HCT116 (cell line): ENCODE measurements around the gene DMD. TPM values are rescaled to one million over a fixed set of nuclear protein-coding genes. Genes with fewer than 3 reads are reported as not detected.

ENCODE experiments used
- ATAC-seq: fragments of 200-7000 bp; cut with Tn5 transposase; 2 replicates; pipeline ENCODE4 v1.9.1; 2020; ENCODE audit warnings: mild to moderate bottlenecking, moderate library complexity
- BruUV-seq: library from RNA; stranded (reverse); fragments of 400-500 nt; replicated peaks from 2 replicates; lab custom pipeline; 2021; lab: Mats Ljungman, UMichigan
- CTCF ChIA-PET: fragments of 300-600 bp; sonication (Branson Sonifier 250); formaldehyde crosslinking; loops from one replicate; lab custom pipeline; 2021; ENCODE audit warnings: antibody characterized with exemption; lab: Charles Lee
- POLR2A ChIA-PET: fragments of 300-600, 350-600 bp; sonication (Branson Sonifier 250); formaldehyde crosslinking; loops from one replicate; lab custom pipeline; 2021; ENCODE audit warnings: antibody characterized with exemption; lab: Charles Lee
- RAD21 ChIA-PET, 2 experiments: fragments of 300-600 bp; sonication (Branson Sonifier 250); formaldehyde crosslinking; loops; one replicate each; lab custom pipeline; 2023; ENCODE audit warnings: low total read pairs in 2 of 2; ENCODE audit not compliant: uncharacterized antibody in 2 of 2, unreplicated experiment in 2 of 2, low non-redundant PET in 1 of 2; lab: Charles Lee
- DNase-seq: peaks from one replicate; pipeline ENCODE4 v3.0.0-alpha.2; 2010; ENCODE audit warnings: low read depth, low spot score
- H2AFZ ChIP-seq: fragments of 200-600 bp; shearing (Covaris generic), sonication (generic); 2 replicates; pipeline ENCODE4 v1.6.1; 2017; ENCODE audit warnings: low read depth, mixed run types, mixed read lengths, antibody characterized with exemption, low read length; ENCODE audit not compliant: poor library complexity, severe bottlenecking
- H3K27ac ChIP-seq: 2 replicates; pipeline ENCODE4 v1.5.1; 2012; ENCODE audit warnings: low read depth, low read length
- H3K27me3 ChIP-seq: fragments of 200-600 bp; sonication (generic); 2 replicates; pipeline ENCODE4 v1.6.1; 2016; ENCODE audit warnings: mixed run types, low read length, mixed read lengths; ENCODE audit not compliant: insufficient read depth
- H3K36me3 ChIP-seq, 2 experiments: fragments of 200-500 bp in 1 of 2; fragments of 200-600 bp in 1 of 2; sonication (Bioruptor generic) in 1 of 2; sonication (generic) in 1 of 2; 2 replicates each; pipeline versions ENCODE4 v1.5.1 to v1.6.1; 2014 to 2016; ENCODE audit warnings: low read length in 2 of 2, inconsistent platforms in 1 of 2, mixed read lengths in 1 of 2, mixed run types in 1 of 2; ENCODE audit not compliant: insufficient read depth in 2 of 2, control insufficient read depth in 1 of 2
- H3K4me1 ChIP-seq, 2 experiments: fragments of 200-600 bp in 1 of 2; sonication (generic) in 1 of 2; 2 replicates each; pipeline versions ENCODE4 v1.5.1 to v1.6.1; 2012 to 2017; ENCODE audit warnings: low read length in 2 of 2, inconsistent platforms in 1 of 2, mild to moderate bottlenecking in 1 of 2, mixed read lengths in 1 of 2, mixed run types in 1 of 2, moderate library complexity in 1 of 2; ENCODE audit not compliant: insufficient read depth in 2 of 2, control insufficient read depth in 1 of 2
- H3K4me2 ChIP-seq: fragments of 200-600 bp; sonication (generic); 2 replicates; pipeline ENCODE4 v1.6.1; 2017; ENCODE audit warnings: mixed run types, low read length, mixed read lengths
- H3K4me3 ChIP-seq, 2 experiments: fragments of 200-600 bp in 1 of 2; sonication (generic) in 1 of 2; replicated peaks in 1 of 2; 2 replicates each; pipeline ENCODE4 v1.5.1; 2011 to 2016; ENCODE audit warnings: low read length in 2 of 2, control low read depth in 1 of 2, low read depth in 1 of 2, mild to moderate bottlenecking in 1 of 2, mixed read lengths in 1 of 2, mixed run types in 1 of 2
- H3K79me2 ChIP-seq: fragments of 200-600 bp; sonication (generic); 2 replicates; pipeline ENCODE4 v1.6.1; 2017; ENCODE audit warnings: mild to moderate bottlenecking, mixed run types, low read length, moderate library complexity, mixed read lengths; ENCODE audit not compliant: insufficient read depth
- H3K9ac ChIP-seq: fragments of 200-600 bp; sonication (generic); 2 replicates; pipeline ENCODE4 v1.6.1; 2016; ENCODE audit warnings: low read length, mixed read lengths
- H3K9me2 ChIP-seq: fragments of 200-600 bp; sonication (generic), shearing (Covaris generic); 2 replicates; pipeline ENCODE4 v1.6.1; 2017; ENCODE audit warnings: mixed run types, mild to moderate bottlenecking, moderate library complexity; ENCODE audit not compliant: insufficient read depth
- H3K9me3 ChIP-seq, 2 experiments: fragments of 200-500 bp in 1 of 2; fragments of 200-600 bp in 1 of 2; sonication (Bioruptor generic) in 1 of 2; sonication (generic) in 1 of 2; 2 replicates each; pipeline ENCODE4 v1.6.1; 2014 to 2017; ENCODE audit warnings: low read length in 2 of 2, mixed read lengths in 2 of 2, inconsistent platforms in 1 of 2, low read depth in 1 of 2, mild to moderate bottlenecking in 1 of 2, mixed run types in 1 of 2, moderate library complexity in 1 of 2; ENCODE audit not compliant: control insufficient read depth in 1 of 2, insufficient read depth in 1 of 2
- H4K20me1 ChIP-seq: fragments of 200-600 bp; sonication (generic), shearing (Covaris generic); 2 replicates; pipeline ENCODE4 v1.6.1; 2017; ENCODE audit warnings: mixed run types, mild to moderate bottlenecking, moderate library complexity; ENCODE audit not compliant: insufficient read depth
- CBX3 ChIP-seq: IDR thresholded peaks from 2 replicates; pipeline ENCODE4 v1.6.1; 2012; ENCODE audit warnings: low read depth
- CTCF ChIP-seq, 3 experiments: fragments of 200-600 bp in 1 of 3; sonication (generic) in 1 of 3; IDR thresholded peaks in 2 of 3; conservative IDR thresholded peaks in 1 of 3; 2 replicates each; pipeline ENCODE4 v1.5.1; 2012 to 2017; ENCODE audit warnings: low read depth in 2 of 3, low read length in 2 of 3, antibody characterized with exemption in 1 of 3, borderline replicate concordance in 1 of 3, control low read depth in 1 of 3, mild to moderate bottlenecking in 1 of 3, mixed read lengths in 1 of 3, mixed run types in 1 of 3, moderate library complexity in 1 of 3; ENCODE audit not compliant: insufficient read depth in 1 of 3
- EZH2phosphoT487 ChIP-seq: fragments of 200-600 bp; IDR thresholded peaks from 2 replicates; pipeline ENCODE4 v1.6.1; 2018; ENCODE audit warnings: antibody characterized with exemption, borderline replicate concordance
- FOSL1 ChIP-seq: IDR thresholded peaks from 2 replicates; pipeline ENCODE4 v1.6.1; 2012; ENCODE audit warnings: low read depth
- JUND ChIP-seq: IDR thresholded peaks from 2 replicates; pipeline ENCODE4 v1.6.1; 2012
- RAD21 ChIP-seq: IDR thresholded peaks from 2 replicates; pipeline ENCODE4 v1.6.1; 2012; ENCODE audit warnings: low read depth, mild to moderate bottlenecking
- SIN3A ChIP-seq: IDR thresholded peaks from 2 replicates; pipeline ENCODE4 v1.6.1; 2012; ENCODE audit warnings: low read depth
- SP1 ChIP-seq: IDR thresholded peaks from 2 replicates; pipeline ENCODE4 v1.6.1; 2012; ENCODE audit warnings: low read depth
- SRF ChIP-seq: IDR thresholded peaks from 2 replicates; pipeline ENCODE4 v1.6.1; 2012; ENCODE audit warnings: low read depth
- TCF7L2 ChIP-seq: IDR thresholded peaks from 2 replicates; pipeline ENCODE4 v1.7.0; 2011; ENCODE audit warnings: borderline replicate concordance, inconsistent platforms; ENCODE audit not compliant: insufficient read depth, insufficient read length; ENCODE audit errors: extremely low read depth
- YY1 ChIP-seq: IDR thresholded peaks from 2 replicates; pipeline ENCODE4 v1.6.1; 2011; ENCODE audit warnings: low read length, low read depth, moderate library complexity, mild to moderate bottlenecking; ENCODE audit not compliant: insufficient replicate concordance; ENCODE audit errors: extremely low read depth
- ZFX ChIP-seq: fragments of 450-650 bp; IDR thresholded peaks from 2 replicates; pipeline ENCODE4 v1.6.1; 2017
- intact Hi-C: fragments of 100-400 bp; cut with micrococcal nuclease; formaldehyde crosslinking; loops from 2 replicates; pipeline ENCODE4 v1.10.0; 2022
- total RNA-seq: library from RNA; stranded (reverse); gene quantifications from one replicate; pipeline ENCODE4 v1.2.1, GENCODE V29; 2021; ENCODE audit not compliant: unreplicated experiment
- TF ChIP-seq, protein P1 (sequence below): IDR thresholded peaks from 2 replicates; pipeline ENCODE4 v1.6.1; 2012
- TF ChIP-seq, protein P2 (sequence below): IDR thresholded peaks from 2 replicates; pipeline ENCODE4 v1.6.1; 2012

Gene DMD
- total RNA-seq, 1 experiment from 2014 or later, result 0.05 TPM

DNA sequence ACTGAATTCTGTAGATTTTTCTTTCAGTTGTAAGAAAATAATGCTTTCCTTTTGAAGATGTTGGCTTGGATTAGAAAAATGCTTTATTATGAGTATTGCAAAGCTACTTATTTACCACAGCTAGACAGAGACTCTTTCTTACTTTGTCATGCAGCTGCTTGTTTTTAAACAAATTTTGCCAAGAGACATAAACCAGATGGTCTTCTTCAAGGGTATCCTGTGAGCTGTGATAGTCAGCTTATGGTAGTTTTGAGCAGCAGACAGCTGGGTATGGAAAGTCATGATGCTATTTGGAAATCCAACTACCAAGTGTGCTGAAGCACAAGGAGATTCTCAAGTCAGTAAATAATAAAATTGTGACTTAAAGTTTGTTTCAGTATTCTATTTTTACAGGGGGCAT, 941.5 kb downstream of the DMD start:
- no peak for DNase-seq
- H4K20me1 ChIP-seq, result no peaks in the 10 kb centered on the region
- H3K36me3 ChIP-seq, result no peaks in the 10 kb centered on the region
- intact Hi-C loops, result no loop called here
- no peak overlapping the region for H3K9ac ChIP-seq
- no peak for ATAC-seq
- ChIA-PET POLR2A (no interaction called here), CTCF (no interaction called here)
- H3K27ac ChIP-seq, result no peak overlapping the region
- no peaks in the 10 kb centered on the region for H3K9me3 ChIP-seq
- no peak overlapping the region for H2AFZ ChIP-seq
- H3K79me2 ChIP-seq, result no peaks in the 10 kb centered on the region
- BruUV-seq, result no TSS peak
- TF ChIP-seq FOSL1 (no peak), SP1 (no peak), TCF7L2 (no peak), JUND (no peak), SRF (no peak), CTCF (IDR thresholded peaks at IDR 0.05 in 2 of 3, conservative IDR thresholded peaks at IDR 0.05 in 1 of 3; ENCODE audit: borderline replicate concordance in 1 of 3, insufficient read depth in 1 of 3, low read depth in 2 of 3, low read length in 2 of 3) (no peak), RAD21 (no peak), ZFX (no peak), CBX3 (no peak), SIN3A (no peak), EZH2phosphoT487 (no peak), YY1 (no peak)
- TF ChIP-seq, protein P1, sequence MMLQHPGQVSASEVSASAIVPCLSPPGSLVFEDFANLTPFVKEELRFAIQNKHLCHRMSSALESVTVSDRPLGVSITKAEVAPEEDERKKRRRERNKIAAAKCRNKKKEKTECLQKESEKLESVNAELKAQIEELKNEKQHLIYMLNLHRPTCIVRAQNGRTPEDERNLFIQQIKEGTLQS, result no peak
- TF ChIP-seq, protein P2, sequence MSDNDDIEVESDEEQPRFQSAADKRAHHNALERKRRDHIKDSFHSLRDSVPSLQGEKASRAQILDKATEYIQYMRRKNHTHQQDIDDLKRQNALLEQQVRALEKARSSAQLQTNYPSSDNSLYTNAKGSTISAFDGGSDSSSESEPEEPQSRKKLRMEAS, result no peak
- TF ChIP-seq, all 23 proteins: peak for 0
- H3K27me3 ChIP-seq, result no peaks in the 10 kb centered on the region
- RAD21 ChIA-PET, result no interaction called here
- H3K9me2 ChIP-seq, result no peaks in the 10 kb centered on the region
- no peaks in the 10 kb centered on the region for H3K4me1 ChIP-seq
- H3K4me2 ChIP-seq, result no peak overlapping the region
- H3K4me3 ChIP-seq, result no peak overlapping the region
